HG02852 (cell line): ENCODE measurements around the gene TMEM61.
A peak's percentile ranks its signal among the peaks of the same experiment; 100 is the strongest.
"Not testable (repeated sequence)": the region's sequence is repeated elsewhere in the genome, so short reads cannot be mapped to it uniquely, and the experiment has no call there.

ENCODE experiments used
- ATAC-seq: cut with Tn5 transposase; IDR thresholded peaks from one replicate; pipeline ENCODE4 v1.9.1; 2021; ENCODE audit warnings: mild to moderate bottlenecking, moderate library complexity; ENCODE audit not compliant: unreplicated experiment

TMEM61 gene

DNA sequence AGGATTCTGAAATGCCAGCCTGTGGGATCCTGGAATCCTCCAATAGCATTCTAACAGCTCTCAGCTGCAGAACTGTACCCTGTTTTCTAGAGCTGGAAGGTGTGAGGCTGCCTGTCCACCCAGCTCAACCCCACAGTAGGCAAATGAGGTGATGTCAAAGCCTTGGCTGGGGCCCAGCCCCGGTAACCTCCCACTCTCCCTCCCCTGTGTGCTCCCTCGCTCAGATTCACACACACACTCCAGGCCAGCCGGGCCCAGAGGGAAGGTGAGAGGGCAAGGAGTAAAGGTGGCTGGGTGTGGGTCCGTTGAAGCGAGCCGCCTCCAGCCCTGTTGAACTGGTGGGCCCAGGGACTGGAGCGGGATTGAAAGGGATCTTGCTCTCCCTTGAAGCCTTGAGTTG lies 18.2 kb downstream of the TMEM61 start, which contains the start of gene BSND:
TSS of gene BSND (plus strand) at position 257 of the 400 bp plus-strand sequence. CDS start 254 bp downstream, outside the sequence.
- ATAC-seq = peak; percentile 62

DNA sequence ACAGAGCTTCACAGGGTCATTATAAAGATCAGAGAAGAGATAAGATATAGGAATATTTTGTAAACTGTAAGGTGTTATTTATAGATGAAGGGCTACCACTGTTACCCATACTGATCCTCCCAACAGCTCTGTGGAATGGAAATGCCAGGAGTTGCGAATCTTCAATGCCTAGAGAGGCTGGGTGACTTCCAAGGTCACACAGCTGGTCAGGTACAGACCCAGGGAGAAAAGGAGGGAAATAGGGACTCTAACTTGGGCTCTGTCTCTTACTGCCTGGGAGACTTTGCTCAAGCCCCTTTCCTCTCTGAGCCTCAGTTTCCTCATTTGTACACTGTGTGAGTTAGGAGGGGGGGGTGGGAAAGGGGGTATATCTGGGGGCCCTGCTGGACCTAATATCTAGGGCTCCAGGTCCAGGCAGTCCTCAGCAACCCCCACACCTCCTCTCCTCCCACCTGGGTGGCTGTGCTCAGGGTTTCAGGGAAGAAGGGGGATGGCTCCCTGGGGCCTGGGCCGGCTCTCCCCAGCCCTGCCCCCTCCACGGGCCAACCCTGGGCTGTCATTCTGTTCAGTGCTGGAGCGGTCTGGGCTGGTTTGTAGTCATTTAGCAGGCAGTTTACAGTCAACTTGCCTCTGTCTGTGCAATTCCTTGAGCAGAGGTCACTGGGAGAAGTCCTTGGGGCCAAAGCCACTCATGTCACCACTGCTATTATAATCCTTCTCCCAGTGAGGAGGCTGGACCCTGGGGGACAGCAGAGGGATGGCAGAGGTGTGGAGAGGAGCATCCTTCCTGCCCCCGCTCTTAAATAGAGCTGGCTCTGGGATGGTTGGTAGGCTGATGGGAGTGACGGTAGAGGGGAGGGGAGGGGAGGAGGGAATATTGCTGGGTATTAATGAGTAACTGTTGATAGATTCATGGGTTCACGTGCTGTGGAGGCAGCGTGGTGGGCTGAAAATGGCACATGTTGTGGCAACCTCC lies 20.0 kb downstream of the TMEM61 start:
- ATAC-seq = no peak

DNA sequence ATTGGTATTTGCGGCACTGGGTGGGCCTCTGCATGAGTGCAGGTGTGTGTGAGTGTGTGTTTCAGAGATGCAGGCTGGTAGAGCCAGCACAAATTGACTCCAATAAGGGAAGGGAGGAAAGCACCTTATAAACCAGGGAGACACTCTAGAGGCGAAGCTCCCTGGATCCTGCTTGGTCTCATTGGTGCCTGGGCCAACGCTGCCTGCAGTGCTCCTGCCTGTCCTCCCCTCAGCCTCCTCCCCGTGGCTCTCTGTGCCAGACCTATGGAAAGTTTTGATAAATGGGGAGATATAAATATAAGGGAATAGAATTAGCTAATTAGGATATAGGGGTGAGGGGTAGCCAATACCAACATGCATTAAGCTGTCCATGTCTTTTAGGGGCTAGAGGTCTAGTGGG lies 20.9 kb downstream of the TMEM61 start:
- ATAC-seq = no peak

DNA sequence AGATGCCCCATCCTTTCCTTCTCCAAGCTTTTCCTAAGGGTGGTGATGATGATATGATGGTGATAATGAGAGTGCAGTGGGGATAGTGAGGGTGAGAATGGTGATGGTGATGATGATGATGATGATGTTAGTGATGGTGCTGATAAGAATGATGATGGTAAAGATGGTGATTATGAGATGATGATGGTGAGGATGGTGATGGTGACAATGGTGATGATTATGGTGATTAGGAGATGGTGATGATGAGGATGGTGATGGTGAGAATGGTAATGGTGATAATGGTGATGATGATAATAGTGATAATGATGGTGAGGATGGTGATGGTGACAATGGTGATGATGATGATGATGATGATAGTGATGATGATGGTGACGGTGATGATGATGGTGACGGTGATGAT lies 22.3 kb downstream of the TMEM61 start:
- ATAC-seq = no peak

DNA sequence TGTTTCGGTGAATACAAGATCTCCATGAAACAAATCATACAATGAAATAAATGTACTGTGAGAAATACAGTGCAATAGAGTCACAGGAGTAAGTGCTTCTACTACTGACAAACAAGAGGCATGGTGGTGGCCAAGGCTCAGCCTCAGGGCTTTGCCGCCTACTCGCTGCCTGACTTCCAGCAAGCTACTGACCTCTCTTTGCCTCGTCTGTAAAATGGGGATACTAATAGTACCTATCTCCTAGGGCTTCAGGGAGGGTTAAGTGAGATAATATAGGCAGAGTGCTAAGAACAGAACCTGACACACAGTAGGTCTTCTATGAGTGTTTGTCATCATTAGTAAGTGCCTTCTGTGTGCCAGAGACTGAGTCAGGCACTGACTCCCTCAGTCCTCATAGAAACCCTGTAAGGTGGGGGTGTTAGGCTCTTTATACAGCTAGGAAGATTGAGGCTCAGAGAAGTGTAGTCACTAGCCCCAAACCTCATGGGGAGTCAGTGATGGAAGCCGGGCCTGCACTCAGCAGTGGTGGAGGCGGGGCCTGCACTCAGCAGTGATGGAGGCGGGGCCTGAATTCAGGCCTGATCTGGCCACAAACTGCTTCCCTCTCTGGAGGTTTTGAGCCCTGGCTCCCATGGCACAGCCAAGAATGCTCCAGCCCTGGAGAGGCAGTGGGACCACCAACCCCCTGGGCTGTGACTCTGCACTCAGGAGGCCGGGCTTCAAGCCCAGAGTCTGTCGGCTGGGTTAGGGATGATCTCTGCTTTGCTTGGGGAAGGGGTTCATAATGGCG lies 25.1 kb downstream of the TMEM61 start:
- ATAC-seq = no peak

DNA sequence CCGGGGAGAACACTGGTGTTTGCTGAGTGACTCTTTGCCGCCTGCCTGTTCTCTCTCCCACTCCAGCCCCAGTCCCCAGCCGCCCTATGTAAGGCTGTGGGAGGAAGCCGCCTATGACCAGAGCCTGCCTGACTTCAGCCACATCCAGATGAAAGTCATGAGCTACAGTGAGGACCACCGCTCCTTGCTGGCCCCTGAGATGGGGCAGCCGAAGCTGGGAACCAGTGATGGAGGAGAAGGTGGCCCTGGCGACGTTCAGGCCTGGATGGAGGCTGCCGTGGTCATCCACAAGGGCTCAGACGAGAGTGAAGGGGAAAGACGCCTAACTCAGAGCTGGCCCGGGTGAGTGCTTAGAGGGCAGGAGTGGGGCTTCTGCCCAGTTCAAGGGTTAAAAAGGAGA lies 26.5 kb downstream of the TMEM61 start:
- ATAC-seq = no peak

DNA sequence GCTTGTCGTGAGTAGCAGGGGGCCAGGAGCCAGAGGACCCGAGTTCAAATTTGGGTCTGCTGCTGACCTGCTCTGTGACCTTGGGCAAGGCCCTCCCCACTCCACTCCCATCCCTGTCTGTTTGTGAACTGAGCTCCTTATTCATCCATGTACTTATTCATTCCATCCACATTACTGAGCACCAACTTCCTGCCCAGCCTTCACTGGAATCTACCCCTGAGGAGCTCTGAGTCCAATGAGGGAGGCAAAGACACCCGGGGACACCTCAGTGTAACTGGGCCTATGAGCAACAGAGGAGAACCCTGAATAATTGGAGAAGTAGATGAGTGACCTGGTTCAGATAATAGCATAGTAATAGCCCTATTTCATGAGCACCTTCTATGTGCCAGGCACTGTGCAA lies 27.2 kb downstream of the TMEM61 start:
- no peak for ATAC-seq

DNA sequence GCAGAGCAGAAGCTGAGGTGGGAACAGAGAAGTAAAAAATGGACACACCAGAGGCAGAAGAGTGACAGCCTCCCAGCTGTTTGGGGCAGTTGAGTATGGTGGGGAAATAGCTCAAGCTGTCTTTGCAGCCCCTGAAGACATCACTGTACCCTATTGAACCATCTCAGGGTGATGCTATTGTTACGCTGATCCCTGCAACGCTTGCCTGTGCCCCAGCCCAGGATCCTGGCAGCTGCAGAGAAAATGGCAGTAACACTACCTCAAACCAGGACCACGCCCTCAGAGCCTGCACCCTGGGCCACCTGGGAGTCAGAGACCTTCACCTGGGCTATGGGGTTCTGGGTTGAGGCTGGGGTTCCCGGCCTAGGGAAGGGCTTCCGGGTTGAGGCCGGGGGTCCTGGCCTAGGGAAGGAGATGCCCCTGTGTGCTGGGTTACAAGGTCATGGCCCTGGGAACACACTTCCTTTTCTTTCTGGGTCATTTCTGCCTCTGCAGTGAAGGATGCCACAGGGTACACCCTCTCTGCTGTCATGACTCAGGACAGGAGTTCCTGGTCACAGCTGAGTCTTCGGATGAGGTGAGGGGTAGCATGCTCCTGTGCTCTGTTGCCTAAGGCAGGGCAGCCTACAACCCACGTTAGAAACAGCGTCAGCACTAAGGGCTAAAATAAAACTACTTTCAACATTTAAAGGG lies 29.9 kb downstream of the TMEM61 start:
- no peak for ATAC-seq

DNA sequence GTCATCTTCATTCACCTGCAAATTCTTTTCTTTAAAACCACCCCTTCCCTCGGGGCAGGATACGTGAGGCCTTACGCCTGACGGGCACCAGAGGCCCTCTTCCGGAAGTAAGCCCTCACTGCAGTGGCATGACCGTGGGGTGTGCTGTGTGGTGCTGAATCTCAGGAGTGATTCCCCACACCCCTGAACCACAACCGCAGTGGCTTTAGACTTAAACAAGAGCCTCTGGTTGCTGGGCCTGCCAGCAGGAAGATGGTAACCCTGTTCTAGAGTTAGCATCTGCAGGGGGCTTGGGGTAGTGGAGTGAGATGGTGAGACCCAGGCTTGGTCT lies 30.4 kb downstream of the TMEM61 start:
- no peak for ATAC-seq

DNA sequence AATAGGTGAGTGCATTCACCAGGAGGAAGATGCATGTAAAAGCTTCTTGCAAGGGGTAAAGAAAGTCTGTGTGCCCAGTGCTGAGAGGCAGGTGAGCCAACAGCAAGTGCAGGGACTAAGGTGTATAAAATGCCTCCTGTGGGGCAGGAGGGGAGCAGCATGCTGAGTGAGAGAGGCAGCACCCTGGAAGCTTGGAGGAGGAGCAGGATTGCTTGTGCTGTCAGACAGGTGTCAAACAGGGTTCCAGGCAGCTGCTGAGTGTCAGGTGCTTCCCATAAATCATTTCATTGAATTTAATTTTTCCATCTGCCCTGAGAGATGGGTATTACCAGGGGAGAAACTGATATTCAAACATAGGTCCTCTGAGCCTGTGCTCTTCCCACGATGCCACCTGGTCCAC lies 32.2 kb downstream of the TMEM61 start:
- no peak for ATAC-seq

DNA sequence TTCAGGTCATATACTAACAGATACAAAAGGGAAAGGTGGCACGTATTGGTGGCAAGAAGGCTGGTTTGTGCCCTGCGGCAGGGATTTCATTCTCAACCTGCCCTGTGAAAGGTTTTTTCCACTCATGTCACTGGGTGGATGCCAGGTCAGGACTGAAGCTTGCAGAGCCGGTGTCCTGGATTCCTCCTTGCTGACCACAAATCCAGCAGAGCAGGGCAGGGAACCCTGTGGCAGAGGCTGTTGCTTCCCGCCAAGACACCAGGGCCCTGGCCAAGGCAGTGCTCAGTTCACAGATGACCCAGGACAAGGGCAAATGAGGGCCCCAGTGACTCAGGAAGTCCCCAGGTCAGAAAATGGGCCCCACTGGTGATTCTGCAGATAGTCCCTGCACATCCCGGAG lies 34.7 kb downstream of the TMEM61 start:
- ATAC-seq = no peak

DNA sequence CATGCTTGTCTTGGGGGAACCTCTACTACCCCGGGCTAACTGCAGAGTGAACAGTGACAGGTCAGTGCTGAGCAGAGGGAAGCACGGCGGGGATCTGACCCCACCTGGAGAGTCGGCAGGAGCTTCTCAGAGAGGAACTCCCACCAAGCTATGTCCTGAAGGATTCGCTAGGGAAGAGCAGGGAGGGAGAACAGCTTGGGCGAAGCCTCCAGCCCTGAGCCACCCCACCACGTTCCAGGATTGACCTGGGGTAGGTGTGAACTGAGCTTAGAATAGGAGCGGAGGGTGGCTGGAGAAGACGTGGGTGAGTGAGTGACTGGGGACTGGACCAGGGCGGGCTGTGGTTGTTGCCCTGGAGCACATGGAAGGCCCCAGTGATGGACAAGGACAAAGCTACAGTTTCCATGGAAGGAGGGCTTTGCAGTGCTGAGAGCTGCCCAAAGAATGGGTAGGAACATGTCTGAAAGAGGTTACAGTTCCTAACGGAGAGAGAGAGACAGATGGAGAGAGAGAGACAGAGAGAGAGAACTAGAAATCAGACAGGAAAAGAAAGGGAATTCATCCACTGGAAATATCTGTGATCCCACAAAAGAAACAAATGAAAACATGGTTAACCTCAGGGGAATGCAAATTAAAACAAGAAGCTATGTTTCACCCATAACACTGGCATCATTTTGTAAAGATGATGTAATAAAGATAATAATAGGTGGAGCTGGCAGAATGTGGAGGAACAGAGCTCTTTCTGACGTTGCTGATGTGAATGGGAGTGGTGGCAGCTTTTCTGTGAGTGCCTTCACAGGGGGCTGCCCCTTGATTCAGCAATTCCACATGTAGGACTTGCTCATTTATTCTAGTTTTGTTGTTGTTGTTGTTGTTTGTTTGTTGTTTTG lies 35.5 kb downstream of the TMEM61 start:
- no peak for ATAC-seq

DNA sequence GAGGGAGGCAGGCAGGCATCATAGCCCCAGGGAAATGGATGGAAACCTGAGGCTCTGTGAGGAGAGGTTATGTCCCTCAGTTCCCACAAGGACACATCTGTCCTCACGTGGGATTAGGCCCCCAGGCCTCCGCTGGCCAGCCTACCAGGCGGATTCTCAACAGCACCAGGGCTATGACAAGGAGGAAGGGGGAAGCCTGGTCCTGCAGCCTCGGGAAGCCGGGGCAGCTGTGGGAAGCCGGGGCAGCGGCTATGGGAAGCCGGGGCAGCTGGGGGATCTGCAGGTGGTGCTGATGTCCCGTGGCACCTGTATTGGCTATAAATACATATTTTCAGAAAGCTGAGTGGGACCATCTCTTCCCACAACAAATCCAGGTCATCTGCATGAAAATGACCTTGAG lies 38.0 kb downstream of the TMEM61 start:
- no peak for ATAC-seq

DNA sequence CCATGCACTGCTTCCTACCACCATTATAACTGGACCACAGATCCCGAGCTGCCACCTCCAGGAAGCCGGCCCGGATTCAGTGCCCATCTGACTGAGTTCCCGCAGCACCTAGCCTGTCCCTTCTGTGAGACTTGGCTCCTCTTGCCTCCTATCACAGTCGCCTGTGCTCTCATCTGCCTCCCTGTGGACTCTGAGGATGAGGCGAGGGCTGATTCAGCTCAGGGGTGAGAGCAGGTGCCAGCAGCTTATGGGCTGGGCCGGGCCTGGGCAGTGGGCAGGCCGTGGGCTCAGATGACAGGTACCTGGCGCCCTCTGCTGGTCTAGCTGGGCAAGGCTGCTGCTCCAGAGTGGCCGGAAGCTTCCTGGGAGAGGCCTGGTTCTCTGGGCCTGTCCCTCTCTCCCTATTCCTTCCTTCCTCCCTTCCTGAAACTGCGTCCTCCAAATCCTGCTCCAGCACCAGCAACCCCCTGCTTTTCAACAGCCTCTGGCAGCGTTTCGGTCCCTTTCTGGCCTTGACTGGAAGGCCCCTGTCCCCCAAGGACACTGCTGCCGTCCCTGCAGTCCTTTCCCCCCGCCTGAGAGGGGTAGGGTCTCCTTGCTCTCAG lies 41.6 kb downstream of the TMEM61 start:
- ATAC-seq = peak; percentile 57

DNA sequence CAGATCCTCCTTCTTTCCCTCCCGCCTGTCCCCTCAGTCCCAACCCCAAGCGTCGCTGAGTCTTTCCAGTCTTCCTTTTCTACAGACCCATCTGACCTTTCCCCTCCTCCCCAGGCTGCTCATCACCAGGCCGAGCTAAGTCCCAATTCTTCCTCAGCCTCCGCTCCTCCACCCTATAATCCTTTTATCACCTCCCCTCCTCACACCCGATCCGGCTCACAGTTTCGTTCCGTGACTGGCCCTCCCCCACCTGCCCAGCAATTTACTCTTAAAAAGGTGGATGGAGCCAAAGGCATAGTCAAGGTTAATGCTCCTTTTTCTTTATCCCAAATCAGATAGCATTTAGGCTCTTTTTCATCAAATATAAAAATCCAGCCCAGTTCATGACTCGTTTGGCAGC lies 43.7 kb downstream of the TMEM61 start:
- not testable (repeated sequence) for ATAC-seq

DNA sequence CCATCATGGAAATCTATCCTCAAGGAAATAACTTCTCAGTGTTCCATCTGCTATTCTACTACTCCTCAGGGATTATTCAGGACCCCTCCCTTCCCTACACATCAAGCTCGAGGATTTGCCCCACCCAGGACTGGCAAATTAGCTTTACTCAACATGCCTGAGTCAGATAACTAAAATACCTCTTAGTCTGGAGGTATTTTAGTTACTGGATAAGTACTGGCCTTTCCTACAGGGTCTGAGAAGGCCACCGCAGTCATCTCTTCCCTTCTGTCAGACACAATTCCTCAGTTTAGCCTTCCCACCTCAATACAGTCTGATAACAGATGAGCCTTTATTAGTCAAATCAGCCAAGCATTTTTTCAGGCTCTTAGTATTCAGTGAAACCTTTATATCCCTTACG lies 46.3 kb downstream of the TMEM61 start:
- not testable (repeated sequence) for ATAC-seq

DNA sequence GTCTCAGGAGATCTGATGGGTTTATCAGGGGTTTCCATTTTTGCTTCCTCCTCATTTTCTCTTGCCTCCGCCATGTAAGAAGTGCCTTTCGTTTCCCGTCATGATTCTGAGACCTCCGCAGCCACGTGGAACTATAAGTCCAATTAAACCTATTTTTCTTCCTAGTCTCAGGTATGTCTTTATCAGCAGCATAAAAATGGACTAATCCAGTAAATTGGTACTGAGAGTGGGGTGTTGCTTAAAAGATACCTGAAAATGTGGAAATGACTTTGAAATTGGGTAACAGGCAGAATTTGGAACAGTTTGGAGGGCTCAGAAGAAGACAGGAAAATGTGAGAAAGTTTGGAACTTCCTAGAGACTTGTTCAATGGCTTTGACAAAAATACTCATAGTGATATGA lies 50.7 kb downstream of the TMEM61 start:
- not testable (repeated sequence) for ATAC-seq

DNA sequence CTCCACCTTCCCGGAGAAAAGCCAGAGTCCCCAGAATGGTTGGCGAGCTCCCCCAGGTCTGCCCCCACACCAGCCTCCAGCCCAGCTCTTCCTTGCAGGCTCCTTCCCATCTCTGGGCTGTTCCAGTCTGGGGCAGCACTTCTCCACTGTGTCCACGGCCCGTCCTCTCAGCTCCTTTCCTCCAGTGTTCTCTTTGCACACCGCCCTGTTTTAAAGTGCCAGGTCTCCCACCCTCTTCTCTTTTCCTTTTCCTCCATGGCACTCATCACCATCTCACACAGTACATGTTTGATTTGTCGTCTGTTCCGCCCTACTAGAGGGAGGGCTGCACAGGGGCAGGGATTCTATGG lies 52.8 kb downstream of the TMEM61 start:
- no peak for ATAC-seq

DNA sequence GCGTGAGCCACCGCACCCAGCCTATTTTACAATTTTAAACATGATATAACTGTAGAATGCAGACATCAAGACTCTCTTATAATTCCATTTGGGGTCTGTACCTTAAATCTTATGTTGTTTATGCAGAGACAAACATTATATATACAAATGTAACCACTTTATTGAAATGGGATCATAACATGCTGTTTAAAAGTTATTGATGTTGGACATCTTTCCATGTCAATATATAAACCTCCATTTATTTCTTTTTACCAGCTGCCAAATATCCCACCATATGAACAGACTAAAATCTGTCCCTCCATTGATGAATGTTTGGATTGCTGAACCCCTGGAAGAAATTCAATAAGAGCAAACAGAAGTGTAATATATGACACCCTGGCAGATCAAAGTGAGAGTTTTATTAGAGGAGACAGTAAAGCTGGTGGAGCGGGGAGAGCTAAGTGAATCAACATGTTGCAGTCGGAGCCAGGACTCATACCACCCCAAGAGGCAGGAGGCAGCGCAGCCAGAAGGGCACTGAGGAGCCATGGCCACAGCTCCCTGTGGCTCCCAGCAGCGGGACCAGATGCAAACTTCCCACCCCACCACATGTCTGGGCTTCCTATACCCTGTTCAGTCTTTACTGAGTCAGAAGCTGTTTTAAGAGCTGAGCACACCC lies 54.2 kb downstream of the TMEM61 start:
- ATAC-seq = no peak

DNA sequence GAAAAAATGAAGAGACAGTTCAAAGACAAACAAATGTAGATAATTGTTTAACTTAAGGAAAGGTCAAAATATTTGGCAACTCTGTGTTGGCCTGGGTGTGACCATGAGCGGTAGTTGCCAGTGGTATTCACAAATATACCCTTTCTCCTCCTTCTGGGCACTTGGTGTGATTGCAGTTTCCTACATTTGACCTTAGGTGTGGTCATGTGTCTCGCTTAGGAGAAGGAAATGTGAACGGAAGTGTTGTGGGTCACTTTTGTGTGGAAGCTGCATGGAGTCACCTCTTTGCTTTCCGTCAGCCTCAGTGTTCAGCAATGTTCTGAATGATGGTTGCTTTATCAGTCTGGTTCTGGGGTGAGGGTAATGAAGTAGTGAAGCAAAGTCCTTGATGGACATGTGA lies 55.5 kb downstream of the TMEM61 start:
- no peak for ATAC-seq
